GM10847 (cell line): ENCODE results near the gene LHFPL6.

Source experiments
- POLR2A ChIP-seq: IDR thresholded peaks from 2 replicates; pipeline ENCODE4 v1.6.1; 2011; ENCODE audit not compliant: insufficient read length; ENCODE audit errors: extremely low read depth

The LHFPL6 gene

GRCh38 chr13:39575641-39576238 is 27.3 kb downstream of the LHFPL6 start:
- TF ChIP-seq POLR2A = no peak

- TF ChIP-seq POLR2A = no peak
These were observed 31.4 kb downstream of the LHFPL6 start for GRCh38 chr13:39571502-39572092.

- TF ChIP-seq POLR2A = no peak
These were observed 35.4 kb downstream of the LHFPL6 start for GRCh38 chr13:39567569-39567968.

- TF ChIP-seq POLR2A = no peak
These were observed 36.6 kb downstream of the LHFPL6 start for GRCh38 chr13:39566216-39566869.

GRCh38 chr13:39565036-39565949 is 37.7 kb downstream of the LHFPL6 start:
- TF ChIP-seq POLR2A = no peak

- no peak for TF ChIP-seq POLR2A
These were observed 39.6 kb downstream of the LHFPL6 start for GRCh38 chr13:39563470-39563735.

- TF ChIP-seq POLR2A = no peak
These were observed 41.0 kb downstream of the LHFPL6 start for GRCh38 chr13:39561971-39562370.

- TF ChIP-seq POLR2A = no peak
These were observed 43.1 kb downstream of the LHFPL6 start for GRCh38 chr13:39559847-39560246.

GRCh38 chr13:39557285-39557955 is 45.6 kb downstream of the LHFPL6 start:
- TF ChIP-seq POLR2A = no peak

GRCh38 chr13:39556866-39557265 is 46.1 kb downstream of the LHFPL6 start:
- TF ChIP-seq POLR2A = no peak

- no peak for TF ChIP-seq POLR2A
These were observed 48.6 kb downstream of the LHFPL6 start for GRCh38 chr13:39554371-39554770.

GRCh38 chr13:39552246-39552645 is 50.7 kb downstream of the LHFPL6 start:
- no peak for TF ChIP-seq POLR2A

- TF ChIP-seq POLR2A = no peak
These were observed 52.1 kb downstream of the LHFPL6 start for GRCh38 chr13:39550931-39551330.

GRCh38 chr13:39547108-39547507 is 55.9 kb downstream of the LHFPL6 start:
- TF ChIP-seq POLR2A = no peak

GRCh38 chr13:39542361-39542760 is 60.6 kb downstream of the LHFPL6 start:
- TF ChIP-seq POLR2A = no peak
